Measurements from ENCODE around the gene NAT8.
"Not testable (repeated sequence)": the region's sequence is repeated elsewhere in the genome, so short reads cannot be mapped to it uniquely, and the experiment has no call there.

Gene NAT8, protein sequence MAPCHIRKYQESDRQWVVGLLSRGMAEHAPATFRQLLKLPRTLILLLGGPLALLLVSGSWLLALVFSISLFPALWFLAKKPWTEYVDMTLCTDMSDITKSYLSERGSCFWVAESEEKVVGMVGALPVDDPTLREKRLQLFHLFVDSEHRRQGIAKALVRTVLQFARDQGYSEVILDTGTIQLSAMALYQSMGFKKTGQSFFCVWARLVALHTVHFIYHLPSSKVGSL

GRCh38 chr2:73642338-73643018 is at the start of gene NAT8:
Gene NAT8, minus strand, starts transcription at chr2:73642422. Its CDS starts 794 bp downstream, at chr2:73641628.
- DNase-seq: no peak

DNA sequence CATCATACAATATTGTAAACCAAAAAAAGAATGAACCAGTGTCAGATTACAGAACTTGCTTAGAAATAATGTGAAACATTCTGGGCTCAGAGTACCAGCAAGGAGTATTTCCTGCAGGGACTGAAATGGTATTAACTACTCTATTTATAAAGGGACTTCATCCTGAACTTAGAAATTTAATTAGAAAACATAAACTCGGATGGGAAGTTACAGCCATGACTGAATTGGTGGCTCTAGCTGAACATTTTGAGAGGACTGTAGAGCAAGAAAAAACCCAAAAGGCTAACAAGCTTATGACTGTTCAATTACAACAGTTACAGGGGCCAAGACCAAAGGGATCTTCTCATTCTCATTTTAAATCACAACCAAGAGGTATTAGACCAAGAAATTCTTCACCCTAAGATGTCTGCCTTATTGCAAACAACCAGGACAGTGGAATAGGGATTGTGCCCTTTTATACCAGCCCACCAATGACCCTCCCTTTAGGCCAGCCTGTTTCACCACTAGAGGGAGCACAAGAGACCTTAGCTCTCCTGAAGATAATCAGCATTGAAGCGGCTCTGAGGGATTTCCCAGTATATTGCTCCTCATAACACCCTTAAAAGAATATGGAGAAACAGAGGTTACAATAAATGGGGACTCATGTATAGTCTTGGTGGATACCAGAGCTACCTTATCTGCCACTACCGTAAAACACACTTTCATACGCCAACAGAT is 48.3 kb upstream of the NAT8 start:
- DNase-seq: not testable (repeated sequence)

GRCh38 chr2:73688494-73688893 is 46.3 kb upstream of the NAT8 start:
- not testable (repeated sequence) for DNase-seq

DNA sequence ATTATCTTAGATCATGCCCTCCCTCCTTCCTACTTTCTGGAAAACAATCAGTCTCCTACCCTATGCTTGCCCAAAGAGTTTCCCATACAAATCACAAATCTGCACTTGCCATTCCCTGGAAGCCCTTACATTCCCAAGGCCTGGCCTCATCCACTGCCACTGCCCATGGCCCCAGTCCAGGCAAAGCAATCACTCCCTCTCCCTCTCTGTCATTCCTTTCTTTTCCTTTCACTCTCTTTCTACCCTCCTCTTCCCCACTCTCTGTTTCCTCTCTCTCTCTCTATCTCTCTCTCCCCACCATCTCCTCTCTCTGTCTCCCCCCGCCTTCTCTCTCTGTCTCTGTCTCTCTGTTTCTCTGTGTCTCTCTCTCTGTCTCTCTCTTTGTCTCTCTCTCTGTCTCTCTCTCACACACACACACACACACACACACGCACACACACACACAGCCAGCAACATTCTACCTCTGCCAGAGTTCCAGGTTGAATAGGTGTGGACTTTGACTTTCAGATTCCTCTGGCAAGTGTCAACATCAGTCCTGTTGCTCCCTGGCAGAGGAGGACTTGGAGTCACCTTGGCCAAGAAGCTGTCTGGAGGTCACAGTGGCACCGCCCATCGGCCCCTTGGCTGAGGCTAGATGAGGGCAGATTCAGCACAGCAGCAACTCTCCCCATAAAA is 43.7 kb upstream of the NAT8 start:
- DNase-seq: no peak

- not testable (repeated sequence) for DNase-seq
These were observed 42.7 kb upstream of the NAT8 start for GRCh38 chr2:73684905-73685304.

GRCh38 chr2:73684325-73684724 is 42.1 kb upstream of the NAT8 start:
- not testable (repeated sequence) for DNase-seq

DNA sequence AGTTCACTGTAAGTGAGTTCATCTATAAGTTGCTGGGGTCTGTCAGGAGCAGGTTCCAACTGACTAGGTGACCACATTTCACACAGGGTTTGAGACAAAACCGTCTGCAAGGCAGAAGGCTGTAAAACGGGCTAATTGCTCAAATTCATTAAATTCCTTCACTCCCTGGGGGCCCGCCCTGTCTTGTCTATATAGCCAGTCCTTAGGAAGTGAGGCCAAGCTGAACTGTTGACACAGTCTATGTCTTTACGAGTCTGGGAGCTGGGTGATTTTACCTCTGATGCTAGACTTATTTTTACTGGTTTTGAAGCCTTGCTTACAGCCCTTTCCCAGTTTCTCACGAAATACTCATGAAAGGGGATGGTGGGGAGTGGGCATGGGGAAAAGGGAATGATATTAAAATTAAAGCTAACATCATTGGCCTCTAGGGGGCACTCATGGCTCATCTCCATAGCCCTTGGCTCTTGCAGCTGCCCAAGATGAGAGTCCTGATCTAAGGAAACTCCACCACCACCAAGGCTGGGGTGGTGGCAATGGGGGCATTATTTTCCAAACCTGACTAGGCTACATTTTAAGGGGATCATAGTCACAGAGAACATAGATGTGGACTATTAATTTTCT is 37.8 kb upstream of the NAT8 start:
- DNase-seq: not testable (repeated sequence)

DNA sequence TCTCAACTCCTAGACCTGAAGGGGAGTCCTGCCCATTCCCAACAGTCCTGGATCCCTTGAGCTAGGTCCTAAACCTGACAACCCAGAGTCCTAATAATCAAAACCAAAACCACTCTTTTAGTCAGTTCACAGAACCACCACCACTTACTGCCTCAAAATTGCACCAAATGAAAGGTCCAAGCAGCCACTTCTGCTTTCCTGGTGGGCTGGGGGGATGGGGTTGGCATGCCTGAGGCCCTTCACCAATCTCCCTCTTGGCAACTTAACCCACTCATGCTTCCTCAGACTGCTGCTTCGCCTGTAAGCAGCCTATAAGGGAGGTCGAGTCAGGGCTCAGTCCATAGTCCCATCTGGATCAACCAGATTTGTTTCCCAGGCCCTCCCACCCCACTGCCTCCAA is 37.0 kb upstream of the NAT8 start:
- not testable (repeated sequence) for DNase-seq

DNA sequence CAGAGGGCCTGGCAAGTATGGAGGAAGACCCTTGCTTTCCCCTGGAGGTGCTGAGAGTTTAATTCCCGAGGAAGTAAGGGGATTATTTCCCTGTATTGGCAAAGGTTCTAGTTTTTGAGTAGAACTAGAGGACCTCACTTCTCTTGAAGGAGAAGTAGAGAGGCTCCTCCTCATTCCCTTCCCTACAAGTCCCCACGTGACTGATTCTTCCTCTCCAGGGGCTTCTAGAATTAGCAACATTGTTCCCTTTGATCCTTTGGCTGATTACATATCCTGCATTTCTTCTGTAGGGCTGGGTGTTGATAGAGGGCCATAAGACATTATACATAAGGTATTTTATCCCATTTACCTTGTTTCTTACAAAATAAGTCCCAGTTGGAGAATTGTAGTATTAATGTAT is 35.8 kb upstream of the NAT8 start:
- not testable (repeated sequence) for DNase-seq

DNA sequence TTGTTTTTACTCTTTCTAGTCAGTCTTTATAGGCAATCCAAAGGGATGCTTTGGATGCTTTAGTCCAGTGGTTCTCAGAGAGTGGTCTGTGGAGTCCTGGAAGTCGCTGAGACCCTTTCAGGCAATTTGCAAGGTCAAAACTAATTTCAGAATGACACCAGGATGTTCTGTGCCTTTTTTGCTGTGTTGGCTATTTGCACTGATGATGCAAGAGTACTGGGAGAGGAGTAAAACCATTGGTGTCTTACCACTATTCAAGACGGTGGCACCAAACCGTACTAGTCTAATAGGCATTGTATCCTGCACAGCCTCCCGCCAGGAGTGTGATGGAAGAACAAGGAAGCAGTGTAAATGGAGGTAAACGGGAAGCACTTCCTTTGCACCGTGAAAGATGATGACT is 34.0 kb upstream of the NAT8 start:
- DNase-seq: not testable (repeated sequence)

DNA sequence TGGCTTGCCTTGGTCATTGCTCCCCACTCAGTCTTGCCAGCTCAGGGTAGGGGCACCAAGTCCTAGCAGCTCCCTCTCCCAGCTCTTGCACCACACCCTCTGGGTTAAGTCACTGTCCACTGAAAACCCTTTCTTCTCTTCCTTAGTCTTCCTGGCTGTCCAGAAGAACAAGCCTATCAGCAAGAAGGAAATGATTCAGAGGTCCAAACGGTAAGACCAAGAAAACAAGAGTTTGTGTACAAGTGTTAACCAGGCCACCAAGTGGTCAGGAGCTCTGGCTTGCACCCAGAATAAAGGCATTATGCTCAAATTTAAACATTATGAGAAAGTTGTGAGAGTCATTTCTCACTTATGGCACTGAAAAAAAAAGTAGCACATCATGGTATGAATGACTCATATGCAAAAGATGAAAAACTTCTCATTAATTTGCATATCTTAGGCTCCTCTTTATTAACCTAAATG is 32.5 kb upstream of the NAT8 start:
- DNase-seq: not testable (repeated sequence)

DNA sequence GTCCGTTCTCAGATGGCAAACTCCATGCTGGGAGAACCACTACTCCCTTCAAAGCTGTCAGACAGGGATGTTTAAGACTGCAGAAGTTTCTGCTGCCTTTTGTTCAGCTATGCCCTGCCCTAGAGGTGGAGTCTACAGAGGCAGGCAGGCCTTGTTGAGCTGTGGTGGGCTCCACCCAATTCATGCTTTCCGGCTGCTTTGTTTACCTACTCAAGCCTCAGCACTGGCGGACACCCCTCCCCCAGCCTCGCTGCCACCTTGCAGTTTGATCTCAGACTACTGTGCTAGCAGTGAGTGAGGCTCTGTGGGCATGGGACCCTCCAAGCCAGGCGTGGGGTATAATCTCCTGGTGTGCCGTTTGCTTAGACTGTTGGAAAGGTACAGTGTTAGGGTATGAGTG is 27.8 kb upstream of the NAT8 start:
- not testable (repeated sequence) for DNase-seq

- DNase-seq: not testable (repeated sequence)
These were observed 25.0 kb upstream of the NAT8 start for GRCh38 chr2:73667239-73667638.

DNA sequence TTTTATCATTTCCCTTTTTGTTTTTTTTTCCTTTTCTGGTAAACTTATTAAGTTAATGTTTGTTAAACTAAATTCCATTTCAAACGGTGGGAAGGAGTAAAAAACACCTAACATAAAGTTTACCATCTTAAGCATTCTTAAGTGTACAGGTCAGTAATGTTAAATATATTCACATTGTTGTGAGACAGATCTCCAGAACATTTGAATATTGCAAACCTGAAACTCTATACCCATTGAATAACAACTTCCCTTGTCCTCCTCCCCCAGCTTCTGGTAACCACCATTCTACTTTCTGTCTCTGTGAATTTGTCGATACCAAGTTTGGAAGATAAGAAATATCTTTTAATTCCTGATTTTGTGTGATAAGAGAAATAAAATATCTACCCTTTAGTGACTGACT is 12.0 kb upstream of the NAT8 start:
- no peak for DNase-seq

DNA sequence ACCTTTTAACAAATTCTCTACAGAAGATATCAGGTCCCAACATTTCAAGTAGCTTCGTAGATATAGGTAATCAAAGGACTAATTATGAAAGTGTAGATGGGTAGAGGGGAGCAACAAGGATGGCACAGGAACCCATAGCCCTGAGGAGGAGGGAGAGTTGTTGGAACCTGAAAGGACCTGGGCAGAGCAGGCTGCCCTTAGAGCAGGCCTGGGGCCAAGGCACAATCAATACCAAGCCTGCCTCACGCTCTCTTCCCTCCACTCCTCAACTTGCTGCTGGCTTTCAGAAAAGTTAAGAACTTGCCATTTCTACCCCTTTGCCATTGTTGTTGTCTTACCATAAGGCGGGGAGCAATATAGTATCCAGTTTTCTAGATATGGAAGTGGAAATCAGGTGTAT is 10.1 kb upstream of the NAT8 start:
- no peak for DNase-seq

GRCh38 chr2:73651591-73652230 is 9.5 kb upstream of the NAT8 start:
- no peak for DNase-seq

DNA sequence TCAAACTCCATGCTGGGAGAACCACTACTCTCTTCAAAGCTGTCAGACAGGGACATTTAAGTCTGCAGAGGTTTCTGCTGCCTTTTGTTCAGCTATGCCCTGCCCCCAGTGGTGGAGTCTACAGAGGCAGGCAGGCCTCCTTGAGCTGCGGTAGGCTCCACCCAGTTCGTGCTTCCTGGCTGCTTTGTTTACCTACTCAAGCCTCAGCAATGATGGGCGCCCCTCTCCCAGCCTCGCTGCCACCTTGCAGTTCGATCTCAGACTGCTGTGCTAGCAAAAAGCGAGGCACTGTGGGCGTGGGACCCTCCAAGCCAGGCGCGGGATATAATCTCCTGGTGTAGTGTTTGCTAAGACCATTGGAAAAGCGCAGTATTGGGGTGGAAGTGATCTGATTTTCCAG is 5.5 kb upstream of the NAT8 start:
- DNase-seq: not testable (repeated sequence)

GRCh38 chr2:73641767-73642062 is 507 bp downstream of the NAT8 start:
- no peak for DNase-seq

DNA sequence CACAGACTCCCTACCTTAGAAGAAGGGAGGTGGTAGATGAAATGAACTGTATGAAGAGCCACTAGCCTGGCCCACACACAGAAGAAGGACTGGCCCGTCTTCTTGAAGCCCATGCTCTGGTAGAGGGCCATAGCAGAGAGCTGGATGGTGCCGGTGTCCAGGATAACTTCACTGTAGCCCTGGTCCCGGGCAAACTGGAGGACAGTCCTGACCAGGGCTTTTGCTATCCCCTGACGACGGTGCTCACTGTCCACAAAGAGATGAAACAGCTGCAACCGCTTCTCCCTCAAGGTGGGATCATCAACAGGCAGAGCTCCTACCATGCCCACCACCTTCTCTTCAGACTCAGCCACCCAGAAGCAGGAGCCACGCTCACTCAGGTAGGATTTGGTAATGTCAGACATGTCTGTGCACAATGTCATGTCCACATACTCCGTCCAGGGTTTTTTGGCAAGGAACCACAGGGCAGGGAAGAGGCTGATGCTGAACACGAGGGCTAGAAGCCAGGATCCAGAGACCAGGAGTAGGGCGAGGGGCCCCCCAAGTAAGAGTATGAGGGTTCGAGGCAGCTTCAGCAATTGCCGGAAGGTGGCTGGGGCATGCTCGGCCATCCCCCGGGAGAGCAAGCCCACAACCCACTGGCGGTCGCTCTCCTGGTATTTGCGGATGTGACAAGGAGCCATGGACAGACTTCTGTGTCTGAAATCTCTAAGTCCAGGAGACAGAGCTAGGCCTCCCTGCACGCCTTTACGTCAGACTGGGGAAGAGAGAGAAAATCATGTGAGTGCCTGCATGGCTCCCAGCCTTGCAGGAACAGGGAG is 1.1 kb downstream of the NAT8 start:
- no peak for DNase-seq

DNA sequence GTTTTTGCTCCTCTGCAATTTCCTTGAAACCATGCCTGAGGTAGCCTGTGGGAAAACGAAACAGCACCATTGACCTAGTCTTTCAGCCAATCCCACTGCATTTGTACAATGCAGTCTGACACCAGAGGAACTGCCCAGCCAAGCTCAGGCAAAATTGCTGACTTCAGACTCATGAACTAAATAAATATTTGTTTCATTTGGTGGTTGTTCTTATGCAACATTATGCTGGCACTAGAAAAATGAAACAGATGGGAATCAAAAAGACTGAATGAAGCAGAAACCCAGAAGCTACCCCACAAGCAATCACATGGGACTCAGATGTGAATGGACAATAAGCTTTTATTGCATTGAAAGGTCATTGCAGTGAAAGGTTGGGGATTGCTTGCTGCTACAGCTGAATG is 1.7 kb downstream of the NAT8 start:
- no peak for DNase-seq

DNA sequence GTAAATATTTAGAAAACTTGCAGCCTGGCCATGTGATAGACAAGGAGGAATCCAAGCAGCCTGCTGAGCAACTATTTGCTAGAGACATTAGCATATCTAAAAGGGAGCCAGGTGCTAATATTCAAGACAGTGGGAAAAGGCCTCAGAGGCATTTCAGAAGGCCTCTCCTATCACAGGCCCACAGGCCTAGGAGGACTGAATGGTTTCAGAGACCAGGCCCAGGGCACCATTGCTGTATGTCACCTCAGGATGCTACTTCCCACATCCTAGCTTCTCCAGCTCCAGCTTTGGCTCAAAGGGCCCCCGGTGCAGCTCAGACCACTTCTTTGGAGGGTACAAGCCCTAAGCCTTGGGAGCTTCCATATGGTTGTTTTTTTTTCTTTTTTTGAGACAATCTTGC is 3.8 kb downstream of the NAT8 start:
- DNase-seq: no peak

- DNase-seq: not testable (repeated sequence)
These were observed 5.2 kb downstream of the NAT8 start for GRCh38 chr2:73636977-73637376.

Measured in DMS153 (cell line).